Adrenal gland (tissue), 12 donors: ENCODE results near the gene NOX3. TPM values are rescaled to one million over a fixed set of nuclear protein-coding genes. Genes with fewer than 3 reads are reported as not detected.
"Not testable (repeated sequence)": the region's sequence is repeated elsewhere in the genome, so short reads cannot be mapped to it uniquely, and the experiment has no call there.

Experiments used
- DNase-seq, 7 donors: peaks; one replicate each; pipeline ENCODE4 v3.0.0-alpha.2; 2019 to 2020
- H3K27ac ChIP-seq, 5 donors: fragments of 200-600 bp; sonication (generic) in 4 of 5; 1 replicate in 3 of 5; 2 replicates in 2 of 5; pipeline versions ENCODE4 v1.5.1 to v1.8.0; 2016 to 2020; ENCODE audit warnings: mild to moderate bottlenecking in 1 of 5
- H3K27me3 ChIP-seq: fragments of 200-600 bp; 2 replicates; pipeline ENCODE4 v1.8.0; 2021
- H3K36me3 ChIP-seq, 2 donors: fragments of 200-600 bp; replicated peaks in 1 of 2; 1 replicate in 1 of 2; 2 replicates in 1 of 2; pipeline versions ENCODE4 v1.5.1 to v1.8.0; 2018 to 2022
- H3K4me1 ChIP-seq, 2 donors: fragments of 200-600 bp; replicated peaks in 1 of 2; 1 replicate in 1 of 2; 2 replicates in 1 of 2; pipeline versions ENCODE4 v1.5.1 to v1.8.0; 2018 to 2021
- H3K4me3 ChIP-seq, 4 donors: fragments of 200-600 bp; sonication (generic) in 3 of 4; one replicate each; pipeline ENCODE4 v1.5.1; 2016 to 2018
- H3K9me3 ChIP-seq, 3 donors: fragments of 200-600 bp; sonication (generic) in 1 of 3; replicated peaks in 1 of 3; 1 replicate in 2 of 3; 2 replicates in 1 of 3; pipeline versions ENCODE4 v1.5.1 to v1.8.0; 2016 to 2021
- CTCF ChIP-seq, 6 experiments: fragments of 450-650 bp in 4 of 6; fragments of 200-600 bp in 2 of 6; sonication (generic) in 1 of 6; IDR thresholded peaks; 1 replicate in 5 of 6; 2 replicates in 1 of 6; pipeline versions ENCODE4 v1.5.1 to v1.8.0; 2016 to 2021; ENCODE audit warnings: antibody characterized with exemption in 6 of 6, mild to moderate bottlenecking in 2 of 6, moderate library complexity in 1 of 6
- POLR2A ChIP-seq, 2 donors: fragments of 450-650 bp; IDR thresholded peaks; one replicate each; pipeline ENCODE4 v1.6.1; 2017; ENCODE audit warnings: antibody characterized with exemption in 2 of 2, mild to moderate bottlenecking in 2 of 2, moderate library complexity in 1 of 2
- WGBS, 4 donors: extraction: QIAGEN DNeasy Blood & Tissue Kit in 2 of 4; methylation state at CpG; one replicate each; pipeline versions ENCODE4 v1.1.5 to v1.1.7; 2013 to 2017; 5-methylcytosine and 5-hydroxymethylcytosine counted together
- intact Hi-C, 2 donors: fragments of 100-400 bp; cut with DNase I; formaldehyde crosslinking; loops; one replicate each; pipeline versions ENCODE4 v1.14.1 to v1.15.0; 2022 to 2023
- polyA plus RNA-seq, 3 donors: library from polyadenylated mRNA; stranded (reverse); fragments of 200-250 nt in 2 of 3; fragments of 350-450 nt in 1 of 3; fragmentation: Illumina TruSeq in 1 of 3; extraction: RNeasy Lipid Tissue Mini Kit (QIAGEN cat#74804) in 1 of 3; gene quantifications; one replicate each; pipeline ENCODE4 v1.2.3, GENCODE V29; 2013 to 2014
- total RNA-seq, 9 donors: library from RNA; depleted of rRNA in 4 of 9; stranded (reverse); fragments of >200 nt in 4 of 9; fragments of 120-200 nt in 1 of 9; fragmentation: NEBNext Ultra II Directional in 1 of 9; extraction: Animal tissue kit (Norgen Biotek cat#: 25700) in 1 of 9; gene quantifications; one replicate each; pipeline versions ENCODE4 v1.1.0 to v1.2.4, GENCODE V29; 2013 to 2023
- donor health status: healthy with polysubstance abuse.
- donor health status: Bipolar disorder and iron deficiency.
- donor health status: DM: yes; HTN: yes; CAD: no.
- donor health status: DM: no; HTN: no; CAD: no.
- donor health status: DM: no; HTN: no; CAD: no.
- donor health status: DM: yes; HTN: yes; CAD: no.

NOX3 gene
- total and polyA plus RNA-seq, 12 donors: 0.11 to 0.24 TPM; not detected in 10

DNA sequence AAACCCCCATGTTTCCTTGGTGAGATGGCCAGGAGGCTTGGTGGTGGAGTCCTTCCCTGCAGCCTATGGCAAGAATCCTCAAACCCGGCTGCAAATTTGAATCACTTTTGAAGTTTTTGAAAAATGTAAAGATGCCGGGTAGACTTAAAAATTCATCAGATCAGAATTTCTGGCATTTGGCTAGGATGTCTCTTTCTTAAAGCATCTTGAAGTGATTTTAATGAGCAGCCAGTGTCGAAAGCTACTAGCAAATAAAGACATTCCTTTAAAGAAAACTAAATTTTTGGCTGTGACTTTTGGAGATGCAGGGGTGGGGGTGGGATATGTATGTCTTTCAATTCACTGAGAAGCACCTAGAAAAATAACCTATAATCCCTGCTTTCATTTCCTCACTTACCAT is 25.6 kb upstream of the NOX3 start:
- no peak overlapping the region for H3K27ac ChIP-seq
- no peaks in the 10 kb centered on the region for H3K4me1 ChIP-seq
- H3K4me3 ChIP-seq: no peak overlapping the region
- 88 to 96% (median 93%) methylated on average over 3 of the region's 3 CpGs for WGBS, 4 donors
- intact Hi-C loops: no loop called here
- no peaks in the 10 kb centered on the region for H3K27me3 ChIP-seq
- no peaks in the 10 kb centered on the region for H3K9me3 ChIP-seq
- no peak for DNase-seq
- TF ChIP-seq POLR2A (IDR thresholded peaks at IDR 0.05): no peak
- no peak for TF ChIP-seq CTCF (IDR thresholded peaks at IDR 0.05)
- H3K36me3 ChIP-seq: no peaks in the 10 kb centered on the region

DNA sequence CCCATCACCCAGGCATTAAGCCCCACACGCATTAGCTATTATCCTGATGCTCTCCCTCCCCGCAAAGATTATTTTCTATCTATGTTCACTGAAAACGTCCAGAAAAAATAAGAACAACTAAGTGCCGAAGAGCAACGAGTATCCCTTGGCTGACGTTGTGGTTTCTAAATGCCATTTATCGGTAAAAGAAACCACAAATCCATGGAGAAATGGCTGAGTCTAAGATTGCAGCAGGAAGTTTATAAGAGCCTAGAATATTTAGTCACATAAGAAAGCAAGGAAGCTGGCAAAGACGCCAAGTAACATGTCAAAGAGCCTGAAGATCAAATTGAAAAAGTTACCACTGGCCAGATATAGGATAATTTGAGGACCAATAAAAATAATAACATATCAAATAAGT is 18.1 kb upstream of the NOX3 start:
- WGBS, 4 donors: 92 to 93% (median 92%) methylated on average over 8 of the region's 8 CpGs
- intact Hi-C loops: no loop called here
- Histone ChIP-seq H3K27ac (no peak overlapping the region), H3K27me3 (no peaks in the 10 kb centered on the region), H3K36me3 (no peaks in the 10 kb centered on the region), H3K9me3 (no peaks in the 10 kb centered on the region), H3K4me3 (no peak overlapping the region), H3K4me1 (no peaks in the 10 kb centered on the region)
- DNase-seq: no peak
- no peak for TF ChIP-seq POLR2A (IDR thresholded peaks at IDR 0.05)
- TF ChIP-seq CTCF (IDR thresholded peaks at IDR 0.05): no peak

DNA sequence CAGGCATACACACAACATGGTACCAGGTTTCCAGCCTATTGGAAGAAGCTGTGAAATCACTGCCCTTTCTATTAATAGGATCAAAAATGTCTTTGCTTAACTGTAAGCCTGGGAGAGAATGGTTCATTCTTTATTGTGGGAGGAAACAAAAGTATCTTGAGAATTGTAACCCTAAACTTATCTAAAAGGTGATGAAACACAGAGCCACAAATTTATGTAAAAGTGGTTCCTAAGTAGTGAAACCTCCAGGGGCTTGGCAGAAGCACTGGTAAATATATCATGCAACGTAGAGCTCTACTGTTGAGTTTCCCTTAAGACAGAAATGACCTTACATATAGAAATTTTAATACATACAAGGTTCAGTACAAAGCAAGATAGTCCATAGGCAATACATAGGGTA is 17.2 kb upstream of the NOX3 start:
- DNase-seq: no peak
- intact Hi-C loops: no loop called here
- Histone ChIP-seq H3K4me3 (no peak overlapping the region), H3K9me3 (no peaks in the 10 kb centered on the region), H3K36me3 (no peaks in the 10 kb centered on the region), H3K27ac (no peak overlapping the region), H3K4me1 (no peaks in the 10 kb centered on the region), H3K27me3 (no peaks in the 10 kb centered on the region)
- 81 to 91% (median 86%) methylated on average over 1 of the region's 1 CpG for WGBS, 4 donors
- TF ChIP-seq CTCF (IDR thresholded peaks at IDR 0.05) (no peak), POLR2A (IDR thresholded peaks at IDR 0.05) (no peak)

- H3K9me3 ChIP-seq, H3K27me3 ChIP-seq, DNase-seq, intact Hi-C loops, H3K27ac ChIP-seq, H3K4me3 ChIP-seq, H3K4me1 ChIP-seq, H3K36me3 ChIP-seq: not testable (repeated sequence)
- 91 to 93% (median 92%) methylated on average over 5 of the region's 5 CpGs for WGBS, 4 donors
Observed at GRCh38 chr6:155470979-155471616, 15.5 kb upstream of the NOX3 start.

GRCh38 chr6:155468543-155468942 is 12.9 kb upstream of the NOX3 start:
- H3K4me3 ChIP-seq, intact Hi-C loops, DNase-seq, H3K4me1 ChIP-seq, H3K9me3 ChIP-seq, H3K27me3 ChIP-seq, H3K27ac ChIP-seq, H3K36me3 ChIP-seq: not testable (repeated sequence)
- WGBS, 4 donors: 88 to 96% (median 94%) methylated on average over 3 of the region's 3 CpGs
